ENCODE data around the gene CAMKK2.
"Not testable (repeated sequence)": the region's sequence is repeated elsewhere in the genome, so short reads cannot be mapped to it uniquely, and the experiment has no call there.

Gene CAMKK2

GRCh38 chr12:121288158-121288845, 8.2 kb downstream of the CAMKK2 start:
- Mint-ChIP-seq H3K9me3 (no peaks in the 10 kb centered on the region), H3K36me3 (peaks cover 4% of the 10 kb centered on the region), H3K27me3 (no peaks in the 10 kb centered on the region), H3K4me1 (peaks cover 8% of the 10 kb centered on the region), H3K27ac (no peak overlapping the region), H3K4me3 (no peak overlapping the region)

DNA sequence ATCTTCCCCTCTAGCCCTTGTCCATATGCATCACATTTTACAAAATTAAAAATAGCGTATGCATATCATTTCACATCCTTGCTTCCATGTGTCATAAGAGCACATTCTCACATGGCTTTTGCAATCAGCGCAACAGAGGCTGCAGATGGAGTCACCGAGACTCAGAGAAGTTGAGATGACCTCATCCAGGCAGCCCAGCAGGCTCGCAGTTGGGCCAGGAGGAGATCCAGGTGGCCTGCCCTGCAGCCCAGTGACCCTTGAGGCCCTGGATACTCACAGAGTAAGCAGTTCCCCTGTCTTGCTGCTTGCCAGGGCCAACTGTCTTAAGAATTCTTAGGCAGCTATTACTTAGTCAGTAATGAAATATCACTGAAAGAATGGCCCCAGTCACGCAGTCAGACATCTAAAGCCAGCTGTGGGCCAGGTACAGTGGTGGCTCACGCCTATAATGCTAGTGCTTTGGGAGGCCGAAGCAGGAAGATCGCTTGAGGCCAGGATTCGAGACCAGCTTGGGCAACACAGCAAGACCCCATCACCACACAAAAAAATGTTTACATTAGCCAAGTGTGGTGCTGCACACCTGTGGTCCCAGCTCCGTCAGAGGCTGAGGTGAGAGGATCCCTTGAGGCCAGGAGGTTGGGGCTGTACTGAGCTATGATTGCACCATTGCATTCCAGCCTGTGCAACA, 9.1 kb downstream of the CAMKK2 start:
- Mint-ChIP-seq H3K27ac (no peak overlapping the region), H3K4me1 (peaks cover 8% of the 10 kb centered on the region), H3K27me3 (no peaks in the 10 kb centered on the region), H3K4me3 (no peak overlapping the region), H3K9me3 (no peaks in the 10 kb centered on the region), H3K36me3 (peaks cover 4% of the 10 kb centered on the region)

GRCh38 chr12:121285856-121286255, 10.7 kb downstream of the CAMKK2 start:
- no peaks in the 10 kb centered on the region for H3K27me3 Mint-ChIP-seq
- H3K9me3 Mint-ChIP-seq, result no peaks in the 10 kb centered on the region
- H3K36me3 Mint-ChIP-seq, result no peaks in the 10 kb centered on the region
- H3K27ac Mint-ChIP-seq, result no peak overlapping the region
- peaks cover 3% of the 10 kb centered on the region for H3K4me1 Mint-ChIP-seq
- H3K4me3 Mint-ChIP-seq, result no peak overlapping the region

- H3K27me3 Mint-ChIP-seq, result no peaks in the 10 kb centered on the region
- no peaks in the 10 kb centered on the region for H3K4me1 Mint-ChIP-seq
- H3K9me3 Mint-ChIP-seq, result no peaks in the 10 kb centered on the region
- H3K36me3 Mint-ChIP-seq, result no peaks in the 10 kb centered on the region
- H3K4me3 Mint-ChIP-seq, result no peak overlapping the region
- no peak overlapping the region for H3K27ac Mint-ChIP-seq
These were observed 11.7 kb downstream of the CAMKK2 start for GRCh38 chr12:121284551-121285390.

GRCh38 chr12:121283841-121284240, 12.7 kb downstream of the CAMKK2 start:
- no peaks in the 10 kb centered on the region for H3K36me3 Mint-ChIP-seq
- no peak overlapping the region for H3K4me3 Mint-ChIP-seq
- no peaks in the 10 kb centered on the region for H3K4me1 Mint-ChIP-seq
- H3K27me3 Mint-ChIP-seq, result no peaks in the 10 kb centered on the region
- H3K9me3 Mint-ChIP-seq, result no peaks in the 10 kb centered on the region
- H3K27ac Mint-ChIP-seq, result no peak overlapping the region

DNA sequence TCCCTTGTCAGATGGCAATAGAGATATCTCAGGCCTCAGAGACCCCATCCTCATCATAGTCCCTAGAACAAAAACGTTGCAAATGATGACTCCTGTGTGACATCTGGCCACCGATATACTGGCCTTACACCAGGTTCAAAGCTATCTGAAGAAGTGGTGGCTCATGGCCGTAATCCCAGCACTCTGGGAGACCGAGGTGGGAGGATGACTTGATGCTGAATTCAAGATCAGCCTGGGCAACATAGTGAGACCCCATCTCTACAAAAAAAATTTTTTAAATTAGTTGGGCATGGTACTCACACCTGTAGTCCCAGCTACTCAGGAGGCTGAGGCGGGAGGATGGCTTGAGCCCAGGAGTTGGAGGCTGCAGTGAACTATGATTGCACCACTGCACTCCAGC, 13.1 kb downstream of the CAMKK2 start:
- Mint-ChIP-seq H3K9me3 (no peaks in the 10 kb centered on the region), H3K27ac (no peak overlapping the region), H3K27me3 (no peaks in the 10 kb centered on the region), H3K4me3 (no peak overlapping the region), H3K36me3 (no peaks in the 10 kb centered on the region), H3K4me1 (no peaks in the 10 kb centered on the region)

DNA sequence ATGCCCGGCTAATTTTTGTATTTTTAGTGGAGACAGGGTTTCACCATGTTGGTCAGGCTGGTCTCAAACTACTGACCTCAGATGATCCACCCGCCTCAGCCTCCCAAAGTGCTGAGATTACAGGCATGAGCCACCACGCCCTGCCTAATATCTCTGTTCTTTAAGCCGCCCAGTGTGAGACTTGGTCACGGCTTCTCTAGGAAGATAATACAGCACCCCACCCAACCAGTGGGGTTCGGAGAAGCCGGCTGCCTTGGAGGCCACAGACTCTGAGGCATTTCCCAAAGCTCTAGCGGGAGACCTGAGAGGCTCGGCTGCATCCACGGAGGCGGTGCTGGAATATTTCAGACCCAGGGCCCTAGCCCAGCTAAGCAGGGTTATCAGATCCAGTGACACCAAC, 13.6 kb downstream of the CAMKK2 start:
- not testable (repeated sequence) for H3K27ac Mint-ChIP-seq, H3K4me1 Mint-ChIP-seq, H3K36me3 Mint-ChIP-seq, H3K4me3 Mint-ChIP-seq, H3K9me3 Mint-ChIP-seq, H3K27me3 Mint-ChIP-seq

GRCh38 chr12:121282072-121282742, 14.3 kb downstream of the CAMKK2 start:
- no peak overlapping the region for H3K4me3 Mint-ChIP-seq

GRCh38 chr12:121281116-121281515, 15.4 kb downstream of the CAMKK2 start:
- H3K27me3 Mint-ChIP-seq, H3K9me3 Mint-ChIP-seq, H3K36me3 Mint-ChIP-seq, H3K4me3 Mint-ChIP-seq, H3K27ac Mint-ChIP-seq, H3K4me1 Mint-ChIP-seq: not testable (repeated sequence)

More at GRCh38 chr12:121282072-121282742, 14.3 kb downstream of the CAMKK2 start:
- no peaks in the 10 kb centered on the region for H3K9me3 Mint-ChIP-seq
- no peaks in the 10 kb centered on the region for H3K27me3 Mint-ChIP-seq
- no peaks in the 10 kb centered on the region for H3K36me3 Mint-ChIP-seq
- H3K27ac Mint-ChIP-seq, result no peak overlapping the region
- peaks cover 3% of the 10 kb centered on the region for H3K4me1 Mint-ChIP-seq

GRCh38 chr12:121280531-121280930, 16.0 kb downstream of the CAMKK2 start:
- not testable (repeated sequence) for H3K36me3 Mint-ChIP-seq, H3K4me1 Mint-ChIP-seq, H3K9me3 Mint-ChIP-seq, H3K27ac Mint-ChIP-seq, H3K4me3 Mint-ChIP-seq, H3K27me3 Mint-ChIP-seq

DNA sequence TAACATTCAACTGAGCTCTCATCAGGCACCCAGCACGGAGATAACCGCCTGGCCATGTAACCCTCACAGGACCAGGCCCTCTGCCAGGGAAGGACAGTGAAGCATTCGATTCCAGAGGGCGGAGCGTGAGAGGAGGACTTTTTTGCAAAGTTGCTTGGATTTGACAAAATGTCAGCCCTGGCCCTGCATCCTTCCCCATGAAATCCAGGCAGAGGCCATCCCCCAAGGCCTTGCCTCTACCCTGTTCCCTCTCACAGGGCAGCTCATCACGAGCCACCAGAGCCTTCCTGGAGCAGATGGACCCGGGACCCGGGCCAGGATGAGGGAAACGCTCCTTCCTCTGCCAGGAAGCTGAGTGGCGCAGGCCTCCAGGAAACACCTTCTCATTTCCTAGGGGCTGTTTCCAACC, 17.0 kb downstream of the CAMKK2 start:
- no peak overlapping the region for H3K4me3 Mint-ChIP-seq
- no peaks in the 10 kb centered on the region for H3K27me3 Mint-ChIP-seq
- no peaks in the 10 kb centered on the region for H3K36me3 Mint-ChIP-seq
- no peak overlapping the region for H3K27ac Mint-ChIP-seq
- H3K9me3 Mint-ChIP-seq, result no peaks in the 10 kb centered on the region
- H3K4me1 Mint-ChIP-seq, result peaks cover 5% of the 10 kb centered on the region

DNA sequence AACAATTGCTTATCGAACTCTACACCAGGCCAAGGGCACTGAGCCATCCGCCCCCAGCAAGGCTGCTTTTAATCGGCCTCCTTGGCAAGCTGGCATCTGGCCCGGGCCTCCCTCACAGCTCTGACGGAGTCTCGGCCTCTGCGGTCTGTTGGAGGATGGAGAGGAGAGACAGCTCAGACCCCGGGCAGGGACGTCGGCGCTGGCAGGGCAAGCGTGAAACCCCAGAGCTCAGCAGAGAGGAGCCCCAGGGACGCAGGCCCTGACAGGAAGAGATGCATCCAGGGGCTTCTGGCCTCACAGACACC, 17.5 kb downstream of the CAMKK2 start:
- Mint-ChIP-seq H3K36me3 (no peaks in the 10 kb centered on the region), H3K4me1 (peaks cover 5% of the 10 kb centered on the region), H3K9me3 (no peaks in the 10 kb centered on the region), H3K27ac (no peak overlapping the region), H3K4me3 (no peak overlapping the region), H3K27me3 (no peaks in the 10 kb centered on the region)

DNA sequence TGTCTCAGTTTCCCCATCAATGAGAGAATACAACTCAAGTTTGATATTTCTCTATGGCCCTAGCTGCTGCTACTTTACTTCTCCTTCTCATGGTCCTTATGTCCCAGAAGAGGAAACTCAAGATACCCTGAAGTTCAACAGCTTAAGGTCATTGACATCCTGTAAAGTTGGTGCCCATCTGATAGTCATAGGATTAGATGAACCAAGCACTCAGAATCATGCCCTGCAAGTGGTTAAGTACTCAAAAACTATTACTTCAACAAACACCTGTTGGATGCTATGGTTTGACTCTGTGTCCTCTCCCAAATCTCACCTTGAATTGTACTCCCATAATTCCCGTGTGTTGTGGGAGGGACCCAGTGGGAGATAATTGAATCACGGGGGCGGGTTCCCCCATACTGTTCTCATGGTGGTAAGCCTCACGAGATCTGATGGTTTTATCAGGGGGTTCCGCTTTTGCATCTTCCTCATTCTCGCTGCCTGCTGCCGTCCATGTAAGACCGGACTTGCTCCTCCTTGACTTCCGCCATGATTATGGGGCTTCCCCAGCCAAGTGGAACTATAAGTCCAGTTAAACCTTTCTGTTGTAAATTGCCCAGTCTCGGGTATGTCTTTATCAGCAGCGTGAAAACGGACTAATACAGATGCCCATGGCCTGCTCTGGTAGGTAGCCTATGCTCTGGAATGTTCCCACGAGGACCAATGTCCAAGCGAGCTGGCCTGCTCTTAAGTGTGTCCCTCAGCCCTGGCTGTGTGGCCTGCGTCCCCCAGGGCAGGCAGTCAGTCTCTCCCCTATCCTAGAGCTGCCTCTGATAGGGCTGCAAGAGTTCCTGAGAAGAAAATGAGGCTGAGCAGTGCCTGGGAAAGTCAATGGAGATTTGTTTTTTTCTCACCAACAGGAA, 18.1 kb downstream of the CAMKK2 start:
- H3K27ac Mint-ChIP-seq, result no peak overlapping the region
- H3K4me1 Mint-ChIP-seq, result peaks cover 5% of the 10 kb centered on the region
- no peaks in the 10 kb centered on the region for H3K27me3 Mint-ChIP-seq
- no peaks in the 10 kb centered on the region for H3K9me3 Mint-ChIP-seq
- H3K36me3 Mint-ChIP-seq, result no peaks in the 10 kb centered on the region
- no peak overlapping the region for H3K4me3 Mint-ChIP-seq

GRCh38 chr12:121277374-121277759, 19.1 kb downstream of the CAMKK2 start:
- H3K27ac Mint-ChIP-seq, result no peak overlapping the region

More at GRCh38 chr12:121277374-121277759, 19.1 kb downstream of the CAMKK2 start:
- no peak overlapping the region for H3K4me3 Mint-ChIP-seq
- no peaks in the 10 kb centered on the region for H3K9me3 Mint-ChIP-seq
- peaks cover 5% of the 10 kb centered on the region for H3K36me3 Mint-ChIP-seq
- peaks cover 5% of the 10 kb centered on the region for H3K4me1 Mint-ChIP-seq
- no peaks in the 10 kb centered on the region for H3K27me3 Mint-ChIP-seq

Measured in activated naive CD4-positive, alpha-beta T cell treated with anti-CD3 and anti-CD28 coated beads, Interleukin-2, amount 50 U/mL, for 24 hours (primary cell).